A673 (cell line): Measurements from ENCODE around the gene ALPI.

Experiments
- CTCF ChIP-seq: fragments of 300-800, 200-600 bp; sonication (generic); conservative IDR thresholded peaks from 2 replicates; pipeline ENCODE4 v1.5.1; 2017; ENCODE audit warnings: low read depth, mild to moderate bottlenecking, antibody characterized with exemption, low read length, moderate library complexity, mixed read lengths
- EZH2 ChIP-seq: fragments of 200-600 bp; sonication (generic); IDR thresholded peaks from 2 replicates; pipeline ENCODE4 v1.6.1; 2017; ENCODE audit warnings: borderline replicate concordance, low read depth, mild to moderate bottlenecking, mixed read lengths, antibody characterized with exemption, low read length; ENCODE audit not compliant: poor library complexity, severe bottlenecking

- TF ChIP-seq CTCF (no peak), EZH2 (no peak)
Measured at GRCh38 chr2:232417489-232417888, 38.5 kb upstream of the ALPI start.
